Upper lobe of left lung (tissue), 4 donors: Measurements from ENCODE around the gene CSH1.

ENCODE experiments used
- EP300 ChIP-seq, 4 donors: sonication (generic); formaldehyde crosslinking; IDR thresholded peaks; one replicate each; pipeline ENCODE4 v1.5.1; 2017; ENCODE audit warnings: antibody characterized with exemption in 4 of 4, control low read depth in 2 of 4
- POLR2A ChIP-seq, 4 donors: fragments of 450-650 bp; IDR thresholded peaks; one replicate each; pipeline ENCODE4 v1.5.1; 2016 to 2017; ENCODE audit warnings: antibody characterized with exemption in 4 of 4, mild to moderate bottlenecking in 2 of 4
- POLR2AphosphoS5 ChIP-seq, 2 donors: sonication (generic); formaldehyde crosslinking; IDR thresholded peaks; one replicate each; pipeline ENCODE4 v1.5.1; 2017; ENCODE audit warnings: antibody characterized with exemption in 2 of 2
- TF ChIP-seq, protein P1 (sequence below), 6 experiments: fragments of 450-650 bp in 4 of 6; fragments of 200-600 bp in 2 of 6; sonication (generic) in 2 of 6; IDR thresholded peaks; one replicate each; pipeline ENCODE4 v1.5.1; 2016 to 2019; ENCODE audit warnings: antibody characterized with exemption in 6 of 6

DNA sequence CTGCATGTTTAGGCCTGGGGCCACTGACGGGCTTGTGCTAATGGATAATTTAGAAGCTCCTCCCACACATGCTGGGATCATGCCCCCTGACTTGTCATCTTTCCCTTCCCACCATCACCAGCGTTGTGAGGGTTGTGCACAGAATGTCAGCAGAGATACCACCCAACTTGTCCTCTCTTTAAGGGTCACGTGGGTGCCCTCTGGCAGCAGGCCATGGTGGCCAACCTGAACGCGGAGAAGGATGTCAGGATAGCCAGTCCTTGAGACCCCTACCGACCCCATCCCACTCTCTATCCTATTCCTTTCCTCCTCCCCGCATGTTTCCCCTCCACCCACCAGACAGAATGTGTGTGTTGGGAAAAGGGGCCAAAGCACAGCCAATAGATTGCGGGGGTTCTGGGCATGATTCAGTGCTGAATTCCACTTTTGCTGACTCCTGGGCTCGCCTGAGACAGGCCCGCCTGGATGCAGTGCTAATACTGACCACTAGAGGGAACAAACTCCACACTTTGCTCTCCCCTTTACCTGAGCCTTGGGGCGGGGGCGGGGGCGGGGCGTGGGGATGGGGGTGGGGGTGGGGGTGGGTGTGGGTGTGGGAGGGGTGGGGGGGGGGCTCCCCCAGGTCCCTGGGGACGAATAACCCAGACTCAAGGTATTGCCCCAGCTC is 14.3 kb downstream of the CSH1 start, which contains the start of gene GH2:
- no peak for TF ChIP-seq POLR2AphosphoS5 (IDR thresholded peaks at IDR 0.05)
- TF ChIP-seq, protein P1, sequence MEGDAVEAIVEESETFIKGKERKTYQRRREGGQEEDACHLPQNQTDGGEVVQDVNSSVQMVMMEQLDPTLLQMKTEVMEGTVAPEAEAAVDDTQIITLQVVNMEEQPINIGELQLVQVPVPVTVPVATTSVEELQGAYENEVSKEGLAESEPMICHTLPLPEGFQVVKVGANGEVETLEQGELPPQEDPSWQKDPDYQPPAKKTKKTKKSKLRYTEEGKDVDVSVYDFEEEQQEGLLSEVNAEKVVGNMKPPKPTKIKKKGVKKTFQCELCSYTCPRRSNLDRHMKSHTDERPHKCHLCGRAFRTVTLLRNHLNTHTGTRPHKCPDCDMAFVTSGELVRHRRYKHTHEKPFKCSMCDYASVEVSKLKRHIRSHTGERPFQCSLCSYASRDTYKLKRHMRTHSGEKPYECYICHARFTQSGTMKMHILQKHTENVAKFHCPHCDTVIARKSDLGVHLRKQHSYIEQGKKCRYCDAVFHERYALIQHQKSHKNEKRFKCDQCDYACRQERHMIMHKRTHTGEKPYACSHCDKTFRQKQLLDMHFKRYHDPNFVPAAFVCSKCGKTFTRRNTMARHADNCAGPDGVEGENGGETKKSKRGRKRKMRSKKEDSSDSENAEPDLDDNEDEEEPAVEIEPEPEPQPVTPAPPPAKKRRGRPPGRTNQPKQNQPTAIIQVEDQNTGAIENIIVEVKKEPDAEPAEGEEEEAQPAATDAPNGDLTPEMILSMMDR (IDR thresholded peaks at IDR 0.05), result peak; percentile 36 to 77 (median 58)
- TF ChIP-seq EP300 (IDR thresholded peaks at IDR 0.05), result no peak
- no peak for TF ChIP-seq POLR2A (IDR thresholded peaks at IDR 0.05)
